ENCODE data around the gene MAP3K21. TPM values are rescaled to one million over a fixed set of nuclear protein-coding genes. Genes with fewer than 3 reads are reported as not detected.

The MAP3K21 gene
- polyA plus RNA-seq, 1 donor from 2014 or later, result 3.7 TPM

DNA sequence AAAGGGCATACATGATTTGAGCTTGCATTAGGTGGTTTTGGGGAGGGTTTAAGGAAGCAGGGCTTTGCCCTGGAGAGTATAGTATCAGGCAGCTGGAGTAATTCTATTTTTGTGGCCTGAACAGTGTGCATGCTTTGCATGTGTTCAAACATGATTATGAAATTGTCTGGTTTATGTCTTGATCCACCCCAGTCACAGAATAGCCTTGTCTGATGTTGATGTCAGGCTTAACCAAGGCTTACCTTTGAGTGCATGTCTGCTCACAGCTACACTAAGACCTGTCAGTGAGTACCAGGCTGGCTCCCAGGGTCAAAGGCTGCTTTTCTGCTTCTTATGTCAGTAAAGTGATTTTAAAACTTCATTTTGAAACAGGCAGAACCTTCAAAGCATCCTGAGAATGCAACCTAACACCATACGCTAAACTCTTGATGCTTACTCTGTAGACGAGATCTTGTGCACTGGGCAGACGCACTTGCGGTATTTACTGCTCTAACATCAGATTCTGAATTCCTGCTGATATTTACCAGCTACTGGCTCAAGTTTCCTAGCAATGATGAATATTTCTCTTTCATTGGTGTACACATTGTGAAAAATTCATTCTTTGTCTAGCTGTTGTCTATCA, 78.9 kb downstream of the MAP3K21 start:
- no peaks in the 10 kb centered on the region for H3K36me3 ChIP-seq (ENCODE audit: insufficient read depth, low read length)
- H3K27ac ChIP-seq (ENCODE audit: low read length), result no peak overlapping the region
- no peak overlapping the region for H3K4me3 ChIP-seq (ENCODE audit: low read length)
- H3K9me3 ChIP-seq (ENCODE audit: low read length), result no peaks in the 10 kb centered on the region
- no peak overlapping the region for H3K4me2 ChIP-seq (ENCODE audit: low read length)
- no peak overlapping the region for H3K9ac ChIP-seq (ENCODE audit: low read length)
- no peak overlapping the region for H2AFZ ChIP-seq (ENCODE audit: low read depth, low read length)
- no peak for TF ChIP-seq POLR2AphosphoS5 (IDR thresholded peaks at IDR 0.05)
- TF ChIP-seq EZH2 (IDR thresholded peaks at IDR 0.05; ENCODE audit: borderline replicate concordance, insufficient read depth, low read length, poor library complexity, severe bottlenecking), result no peak
- TF ChIP-seq TAF1 (IDR thresholded peaks at IDR 0.05; ENCODE audit: low read depth), result no peak
- TF ChIP-seq SMC3 (conservative IDR thresholded peaks at IDR 0.05; ENCODE audit: poor library complexity), result no peak
- no peak for TF ChIP-seq MXI1 (conservative IDR thresholded peaks at IDR 0.05; ENCODE audit: poor library complexity, severe bottlenecking)
- no peak for TF ChIP-seq EP300 (conservative IDR thresholded peaks at IDR 0.05; ENCODE audit: poor library complexity, severe bottlenecking)
- TF ChIP-seq, protein P1, sequence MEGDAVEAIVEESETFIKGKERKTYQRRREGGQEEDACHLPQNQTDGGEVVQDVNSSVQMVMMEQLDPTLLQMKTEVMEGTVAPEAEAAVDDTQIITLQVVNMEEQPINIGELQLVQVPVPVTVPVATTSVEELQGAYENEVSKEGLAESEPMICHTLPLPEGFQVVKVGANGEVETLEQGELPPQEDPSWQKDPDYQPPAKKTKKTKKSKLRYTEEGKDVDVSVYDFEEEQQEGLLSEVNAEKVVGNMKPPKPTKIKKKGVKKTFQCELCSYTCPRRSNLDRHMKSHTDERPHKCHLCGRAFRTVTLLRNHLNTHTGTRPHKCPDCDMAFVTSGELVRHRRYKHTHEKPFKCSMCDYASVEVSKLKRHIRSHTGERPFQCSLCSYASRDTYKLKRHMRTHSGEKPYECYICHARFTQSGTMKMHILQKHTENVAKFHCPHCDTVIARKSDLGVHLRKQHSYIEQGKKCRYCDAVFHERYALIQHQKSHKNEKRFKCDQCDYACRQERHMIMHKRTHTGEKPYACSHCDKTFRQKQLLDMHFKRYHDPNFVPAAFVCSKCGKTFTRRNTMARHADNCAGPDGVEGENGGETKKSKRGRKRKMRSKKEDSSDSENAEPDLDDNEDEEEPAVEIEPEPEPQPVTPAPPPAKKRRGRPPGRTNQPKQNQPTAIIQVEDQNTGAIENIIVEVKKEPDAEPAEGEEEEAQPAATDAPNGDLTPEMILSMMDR (IDR thresholded peaks at IDR 0.05; ENCODE audit: poor library complexity, severe bottlenecking), result no peak
- TF ChIP-seq RAD21 (conservative IDR thresholded peaks at IDR 0.05), result no peak
- TF ChIP-seq, protein P2, sequence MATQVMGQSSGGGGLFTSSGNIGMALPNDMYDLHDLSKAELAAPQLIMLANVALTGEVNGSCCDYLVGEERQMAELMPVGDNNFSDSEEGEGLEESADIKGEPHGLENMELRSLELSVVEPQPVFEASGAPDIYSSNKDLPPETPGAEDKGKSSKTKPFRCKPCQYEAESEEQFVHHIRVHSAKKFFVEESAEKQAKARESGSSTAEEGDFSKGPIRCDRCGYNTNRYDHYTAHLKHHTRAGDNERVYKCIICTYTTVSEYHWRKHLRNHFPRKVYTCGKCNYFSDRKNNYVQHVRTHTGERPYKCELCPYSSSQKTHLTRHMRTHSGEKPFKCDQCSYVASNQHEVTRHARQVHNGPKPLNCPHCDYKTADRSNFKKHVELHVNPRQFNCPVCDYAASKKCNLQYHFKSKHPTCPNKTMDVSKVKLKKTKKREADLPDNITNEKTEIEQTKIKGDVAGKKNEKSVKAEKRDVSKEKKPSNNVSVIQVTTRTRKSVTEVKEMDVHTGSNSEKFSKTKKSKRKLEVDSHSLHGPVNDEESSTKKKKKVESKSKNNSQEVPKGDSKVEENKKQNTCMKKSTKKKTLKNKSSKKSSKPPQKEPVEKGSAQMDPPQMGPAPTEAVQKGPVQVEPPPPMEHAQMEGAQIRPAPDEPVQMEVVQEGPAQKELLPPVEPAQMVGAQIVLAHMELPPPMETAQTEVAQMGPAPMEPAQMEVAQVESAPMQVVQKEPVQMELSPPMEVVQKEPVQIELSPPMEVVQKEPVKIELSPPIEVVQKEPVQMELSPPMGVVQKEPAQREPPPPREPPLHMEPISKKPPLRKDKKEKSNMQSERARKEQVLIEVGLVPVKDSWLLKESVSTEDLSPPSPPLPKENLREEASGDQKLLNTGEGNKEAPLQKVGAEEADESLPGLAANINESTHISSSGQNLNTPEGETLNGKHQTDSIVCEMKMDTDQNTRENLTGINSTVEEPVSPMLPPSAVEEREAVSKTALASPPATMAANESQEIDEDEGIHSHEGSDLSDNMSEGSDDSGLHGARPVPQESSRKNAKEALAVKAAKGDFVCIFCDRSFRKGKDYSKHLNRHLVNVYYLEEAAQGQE (IDR thresholded peaks at IDR 0.05; ENCODE audit: borderline replicate concordance), result no peak
- no peaks in the 10 kb centered on the region for H4K20me1 ChIP-seq (ENCODE audit: insufficient read depth)
- no peaks in the 10 kb centered on the region for H3K27me3 ChIP-seq (ENCODE audit: insufficient read depth, low read depth, low read length)
- no peaks in the 10 kb centered on the region for H3F3A ChIP-seq (ENCODE audit: insufficient read depth, low read length, poor library complexity, severe bottlenecking)
- H3K9me2 ChIP-seq (ENCODE audit: insufficient read depth, low read length), result no peaks in the 10 kb centered on the region
- no peaks in the 10 kb centered on the region for H3K79me2 ChIP-seq (replicated peaks; ENCODE audit: insufficient read depth, low read length)

DNA sequence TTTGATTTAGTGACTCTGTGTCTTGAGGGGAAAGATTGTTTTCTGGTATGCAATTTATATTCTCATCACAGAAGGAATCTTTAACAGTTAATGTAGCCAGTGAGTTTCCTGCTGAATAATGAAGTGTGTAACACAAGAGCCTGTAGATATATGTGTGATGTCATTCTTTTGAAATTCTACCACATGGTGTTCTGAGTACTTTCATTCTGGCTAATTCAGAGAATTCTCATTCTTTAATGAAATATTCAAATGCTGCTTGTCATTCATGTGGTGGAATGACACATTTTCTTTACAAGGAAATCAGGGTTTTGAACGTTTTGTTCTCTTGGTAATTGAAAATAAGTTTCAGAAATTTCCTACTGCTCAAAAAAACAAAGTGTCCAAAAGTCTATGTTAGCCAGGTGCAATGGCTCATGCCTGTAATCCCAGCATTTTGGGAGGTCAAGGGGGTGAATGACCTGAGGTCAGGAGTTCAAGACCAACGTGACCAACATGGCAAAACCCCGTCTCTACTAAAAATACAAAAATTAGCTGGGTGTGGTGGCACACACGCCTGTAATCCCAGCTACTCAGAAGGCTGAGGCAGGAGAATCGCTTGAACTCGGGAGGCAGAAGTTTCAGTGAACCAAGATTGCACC, 79.6 kb downstream of the MAP3K21 start:
- Histone ChIP-seq H3K27me3 (ENCODE audit: insufficient read depth, low read depth, low read length) (no peaks in the 10 kb centered on the region), H3K4me3 (ENCODE audit: low read length) (no peak overlapping the region), H3K36me3 (ENCODE audit: insufficient read depth, low read length) (no peaks in the 10 kb centered on the region), H3K27ac (ENCODE audit: low read length) (no peak overlapping the region), H3K79me2 (replicated peaks; ENCODE audit: insufficient read depth, low read length) (no peaks in the 10 kb centered on the region), H3K4me2 (ENCODE audit: low read length) (no peak overlapping the region), H3K9me3 (ENCODE audit: low read length) (no peaks in the 10 kb centered on the region), H3F3A (ENCODE audit: insufficient read depth, low read length, poor library complexity, severe bottlenecking) (no peaks in the 10 kb centered on the region), H4K20me1 (ENCODE audit: insufficient read depth) (no peaks in the 10 kb centered on the region), H3K9ac (ENCODE audit: low read length) (no peak overlapping the region), H3K9me2 (ENCODE audit: insufficient read depth, low read length) (no peaks in the 10 kb centered on the region), H2AFZ (ENCODE audit: low read depth, low read length) (no peak overlapping the region)
- TF ChIP-seq EP300 (conservative IDR thresholded peaks at IDR 0.05; ENCODE audit: poor library complexity, severe bottlenecking) (no peak), RAD21 (conservative IDR thresholded peaks at IDR 0.05) (no peak), MXI1 (conservative IDR thresholded peaks at IDR 0.05; ENCODE audit: poor library complexity, severe bottlenecking) (no peak), EZH2 (IDR thresholded peaks at IDR 0.05; ENCODE audit: borderline replicate concordance, insufficient read depth, low read length, poor library complexity, severe bottlenecking) (no peak), SMC3 (conservative IDR thresholded peaks at IDR 0.05; ENCODE audit: poor library complexity) (no peak), POLR2AphosphoS5 (IDR thresholded peaks at IDR 0.05) (no peak), TAF1 (IDR thresholded peaks at IDR 0.05; ENCODE audit: low read depth) (no peak)
- TF ChIP-seq, protein P2 (IDR thresholded peaks at IDR 0.05; ENCODE audit: borderline replicate concordance), result no peak
- TF ChIP-seq, protein P1 (IDR thresholded peaks at IDR 0.05; ENCODE audit: poor library complexity, severe bottlenecking), result no peak

Data from neural cell (in vitro differentiated cells).